Measurements from ENCODE around the gene GNG12. TPM values are rescaled to one million over a fixed set of nuclear protein-coding genes. Genes with fewer than 3 reads are reported as not detected.
A peak's percentile ranks its signal among the peaks of the same experiment; 100 is the strongest.

GNG12 gene
- total and polyA plus RNA-seq, 9 of the 15 experiments (the other 6 are each of a cell fraction or from before 2014, with no cell fraction given): 2.6 to 6.0 (median 4.1) TPM

DNA sequence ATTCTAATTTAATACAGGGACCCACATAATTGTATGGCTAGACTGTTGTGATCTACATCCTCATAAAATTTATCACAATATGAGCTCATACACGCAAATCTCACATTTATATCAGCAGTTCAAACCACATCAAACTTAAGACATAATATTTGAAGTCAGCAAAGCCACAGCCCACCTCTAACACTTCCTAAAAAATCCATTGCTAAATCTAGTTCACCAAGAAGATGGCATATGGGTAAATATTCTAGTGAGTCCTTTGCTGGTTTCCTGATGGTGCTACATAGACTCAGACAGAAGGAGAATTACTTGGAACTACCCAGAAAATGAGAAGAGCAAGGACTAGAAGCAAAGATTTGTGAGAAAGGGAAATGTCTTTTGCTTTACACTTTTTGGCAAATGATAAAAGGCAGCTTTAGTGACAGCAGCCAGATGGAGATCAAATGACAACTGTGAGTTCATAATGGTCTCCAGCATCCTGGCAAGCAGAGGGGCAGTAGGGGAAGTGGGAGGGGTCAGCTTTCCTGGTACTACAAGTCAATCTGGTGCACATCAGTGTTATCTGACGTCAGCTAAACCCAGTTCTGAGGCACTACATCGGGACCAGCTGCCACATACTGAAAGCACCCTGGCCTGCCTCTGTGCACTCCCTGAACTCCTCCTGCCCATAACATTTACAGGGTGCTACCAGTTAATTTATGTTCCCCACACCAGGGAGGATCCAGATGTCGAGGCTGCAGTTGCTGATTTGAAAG lies 158.8 kb downstream of the GNG12 start (continued):
- no peak for TF ChIP-seq POLR2AphosphoS2 (IDR thresholded peaks at IDR 0.05; ENCODE audit: low read length)
- TF ChIP-seq, protein P1, sequence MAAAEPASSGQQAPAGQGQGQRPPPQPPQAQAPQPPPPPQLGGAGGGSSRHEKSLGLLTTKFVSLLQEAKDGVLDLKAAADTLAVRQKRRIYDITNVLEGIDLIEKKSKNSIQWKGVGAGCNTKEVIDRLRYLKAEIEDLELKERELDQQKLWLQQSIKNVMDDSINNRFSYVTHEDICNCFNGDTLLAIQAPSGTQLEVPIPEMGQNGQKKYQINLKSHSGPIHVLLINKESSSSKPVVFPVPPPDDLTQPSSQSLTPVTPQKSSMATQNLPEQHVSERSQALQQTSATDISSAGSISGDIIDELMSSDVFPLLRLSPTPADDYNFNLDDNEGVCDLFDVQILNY (CRISPR knock-in tag; IDR thresholded peaks at IDR 0.05): no peak
- TF ChIP-seq SLC30A9 (CRISPR knock-in tag; IDR thresholded peaks at IDR 0.05): no peak
- 0 out of 2 replicates have a peak, but pooled peaks have one; percentile 43 for TF ChIP-seq CTBP1 (IDR thresholded peaks at IDR 0.05; ENCODE audit: borderline replicate concordance)
- TF ChIP-seq HSF4 (CRISPR knock-in tag; IDR thresholded peaks at IDR 0.05; ENCODE audit: borderline replicate concordance): no peak
- TF ChIP-seq CBFA2T3 (IDR thresholded peaks at IDR 0.05): peak; percentile 32; the same call in 1 of the 2 replicates
- no peak for TF ChIP-seq SREBF2 (CRISPR knock-in tag; IDR thresholded peaks at IDR 0.05)
- peak; percentile 26 for TF ChIP-seq MEIS2 (IDR thresholded peaks at IDR 0.05; ENCODE audit: partially characterized antibody)
- no peak for TF ChIP-seq E2F4 (CRISPR knock-in tag; IDR thresholded peaks at IDR 0.05; ENCODE audit: low read depth)
- TF ChIP-seq GATAD2B (IDR thresholded peaks at IDR 0.05; ENCODE audit: borderline replicate concordance): no peak
- TF ChIP-seq, protein P2, sequence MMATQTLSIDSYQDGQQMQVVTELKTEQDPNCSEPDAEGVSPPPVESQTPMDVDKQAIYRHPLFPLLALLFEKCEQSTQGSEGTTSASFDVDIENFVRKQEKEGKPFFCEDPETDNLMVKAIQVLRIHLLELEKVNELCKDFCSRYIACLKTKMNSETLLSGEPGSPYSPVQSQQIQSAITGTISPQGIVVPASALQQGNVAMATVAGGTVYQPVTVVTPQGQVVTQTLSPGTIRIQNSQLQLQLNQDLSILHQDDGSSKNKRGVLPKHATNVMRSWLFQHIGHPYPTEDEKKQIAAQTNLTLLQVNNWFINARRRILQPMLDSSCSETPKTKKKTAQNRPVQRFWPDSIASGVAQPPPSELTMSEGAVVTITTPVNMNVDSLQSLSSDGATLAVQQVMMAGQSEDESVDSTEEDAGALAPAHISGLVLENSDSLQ (IDR thresholded peaks at IDR 0.05): peak; percentile 40

All from K562 (cell line).